ENCODE results near the gene IRX4.

IRX4 gene

DNA sequence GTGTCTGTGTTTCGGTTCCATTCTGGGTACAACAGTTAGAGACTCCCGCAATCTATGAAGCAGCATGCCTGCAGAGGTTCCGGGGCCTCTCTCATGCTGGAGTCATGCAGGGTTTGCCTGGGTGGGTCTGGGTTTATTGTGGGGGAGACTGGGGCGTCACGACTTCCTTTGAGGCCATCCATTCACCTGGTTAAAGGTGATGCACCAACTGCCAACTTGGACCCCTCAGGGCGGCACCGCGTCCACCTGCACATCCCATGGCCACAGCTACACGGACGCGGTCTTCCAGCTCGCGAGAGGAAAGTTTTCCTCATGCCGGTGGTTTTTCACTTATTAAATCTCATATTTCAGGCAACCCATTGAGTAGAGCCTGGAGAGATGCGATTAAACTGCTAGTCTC, 30.9 kb upstream of the IRX4 start:
- DNase-seq, result no peak

- DNase-seq, result no peak
These were observed 30.3 kb upstream of the IRX4 start for GRCh38 chr5:1912951-1913565.

DNA sequence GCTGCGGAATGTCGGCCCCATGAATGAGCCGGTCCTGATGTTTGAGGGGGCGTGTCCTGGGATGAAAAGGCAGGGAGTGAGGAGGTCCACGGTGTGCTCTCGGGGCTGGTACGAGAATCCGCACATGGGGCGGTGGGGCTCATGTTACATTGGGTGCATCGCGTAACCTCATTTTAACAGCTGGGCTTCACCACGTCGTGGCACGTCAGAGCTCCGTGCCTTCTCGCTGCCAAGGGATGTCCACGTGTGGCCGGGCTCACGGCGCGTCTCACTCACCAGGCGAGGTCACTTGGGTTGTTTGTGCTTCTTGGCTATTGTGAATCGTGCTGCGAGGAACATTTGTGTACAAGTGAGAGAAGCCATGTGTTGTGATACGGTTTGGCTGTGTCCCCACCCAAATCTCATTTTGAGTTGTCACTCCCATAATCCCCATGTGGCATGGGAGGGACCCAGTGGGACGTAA, 29.1 kb upstream of the IRX4 start:
- no peak for DNase-seq

DNA sequence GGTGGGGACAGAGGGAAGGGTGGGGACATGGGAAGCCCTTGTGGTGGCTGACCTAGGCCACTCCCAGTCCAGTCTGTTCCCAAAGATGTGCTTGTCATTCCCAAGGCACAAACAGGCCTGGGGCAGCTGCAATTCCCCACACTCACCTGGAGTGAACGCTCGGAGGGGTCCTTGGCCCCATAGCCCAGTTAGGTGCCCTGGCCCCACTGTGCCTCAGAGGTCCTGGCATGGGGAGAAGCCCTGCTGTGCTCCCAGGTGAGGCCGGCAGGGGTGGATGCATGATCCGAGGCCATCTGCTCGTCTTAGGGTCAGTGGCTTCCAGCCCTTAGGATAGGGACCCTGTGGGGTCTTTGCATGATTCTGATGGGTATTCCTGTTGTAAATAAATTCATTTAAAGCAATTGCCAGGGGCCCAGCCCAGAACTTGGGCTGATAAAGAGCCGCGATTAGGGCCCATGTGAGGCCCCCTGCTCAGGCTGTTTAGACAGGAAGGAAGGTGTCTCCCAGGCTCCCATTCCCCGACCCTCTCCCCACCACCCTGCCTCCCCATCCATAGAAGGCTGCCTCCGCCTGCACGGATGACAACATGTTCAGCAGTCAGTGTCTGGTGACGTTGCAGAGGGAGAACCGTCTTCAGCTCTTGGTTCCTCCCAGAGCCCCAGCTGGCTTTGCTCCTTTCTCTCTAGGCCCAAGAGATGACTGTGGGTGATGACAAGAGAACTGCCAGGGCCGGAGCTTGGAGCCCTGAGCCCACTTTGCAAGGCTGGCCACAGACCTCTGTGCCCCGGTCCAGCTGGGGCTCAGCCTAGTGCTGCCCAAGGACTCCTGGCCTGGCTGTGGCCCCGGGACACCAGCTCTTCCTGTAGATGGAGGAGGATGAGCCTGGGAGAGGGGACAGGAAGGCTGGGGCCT, 28.4 kb upstream of the IRX4 start:
- no peak for DNase-seq

GRCh38 chr5:1910081-1910760, 27.5 kb upstream of the IRX4 start:
- DNase-seq, result no peak

DNA sequence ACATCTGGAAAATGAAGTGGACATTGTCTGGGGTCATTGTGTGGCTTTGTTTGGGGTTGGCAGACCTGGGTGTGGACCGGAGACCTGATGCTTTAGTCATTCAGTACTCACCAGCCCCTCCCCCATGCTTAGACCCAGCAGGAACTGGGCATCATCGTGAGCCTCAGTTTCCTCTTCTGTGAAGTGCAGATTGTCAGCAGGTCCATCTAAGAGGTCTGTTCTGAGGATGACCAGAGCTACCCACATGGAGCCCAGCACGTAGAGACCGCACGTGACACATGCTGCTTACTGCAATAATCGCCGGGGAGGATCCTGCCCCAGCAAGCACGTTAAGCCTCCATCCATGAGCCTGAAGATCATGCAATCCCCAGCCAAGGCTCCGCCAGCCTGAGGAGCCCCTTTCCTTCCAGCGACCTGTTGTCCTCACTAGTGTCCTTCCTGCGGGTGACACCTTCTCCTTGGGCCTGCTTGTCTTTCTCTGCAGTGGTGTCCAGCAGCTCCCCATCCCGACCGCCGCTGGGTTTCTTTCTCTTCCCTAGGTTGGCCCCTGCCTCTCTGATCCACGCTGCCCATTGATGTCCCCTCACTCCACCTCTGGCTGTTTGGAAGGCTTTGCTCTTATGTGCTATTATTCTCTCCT, 26.7 kb upstream of the IRX4 start:
- no peak for DNase-seq

GRCh38 chr5:1908931-1909330, 26.2 kb upstream of the IRX4 start:
- no peak for DNase-seq

DNA sequence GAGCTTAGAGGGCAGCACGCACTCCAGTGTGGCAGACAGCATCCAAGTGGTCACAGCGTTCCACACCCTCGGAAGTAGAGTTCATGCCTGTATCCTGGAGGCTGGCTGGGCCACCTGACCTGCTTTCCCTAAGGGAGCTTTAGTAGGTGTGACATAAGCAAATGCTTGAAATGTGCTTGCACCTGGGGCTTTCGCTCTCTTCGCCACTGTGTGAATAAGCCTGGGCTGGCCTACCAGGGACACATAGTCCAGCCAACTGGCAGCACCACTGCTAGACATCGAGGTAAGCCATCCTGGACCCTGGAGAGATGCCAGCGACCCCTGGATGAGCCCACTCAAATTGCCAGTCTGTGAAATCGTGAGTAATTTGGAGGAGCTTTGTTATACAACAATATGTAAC, 24.9 kb upstream of the IRX4 start:
- DNase-seq, result no peak

GRCh38 chr5:1905108-1905507, 22.4 kb upstream of the IRX4 start:
- no peak for DNase-seq

DNA sequence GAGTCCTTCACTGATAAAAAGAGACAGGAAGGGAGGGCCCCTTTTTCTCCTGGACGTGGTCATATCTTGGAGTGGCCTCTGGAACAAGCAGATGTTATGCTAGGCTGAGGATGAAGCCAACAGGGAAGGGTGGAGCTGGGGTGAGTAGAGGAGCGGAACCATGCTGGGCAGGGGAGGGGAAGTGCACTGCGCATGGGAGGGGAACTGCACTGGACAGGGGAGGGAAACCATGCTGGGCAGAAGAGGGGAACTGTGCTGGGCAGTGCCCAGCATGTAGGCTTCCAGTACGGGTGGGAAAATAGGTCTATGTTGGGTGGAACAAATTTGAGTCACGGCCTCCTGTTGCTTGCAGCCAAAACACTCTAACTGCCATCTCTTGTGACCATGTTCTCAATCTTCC, 19.3 kb upstream of the IRX4 start:
- DNase-seq, result no peak

DNA sequence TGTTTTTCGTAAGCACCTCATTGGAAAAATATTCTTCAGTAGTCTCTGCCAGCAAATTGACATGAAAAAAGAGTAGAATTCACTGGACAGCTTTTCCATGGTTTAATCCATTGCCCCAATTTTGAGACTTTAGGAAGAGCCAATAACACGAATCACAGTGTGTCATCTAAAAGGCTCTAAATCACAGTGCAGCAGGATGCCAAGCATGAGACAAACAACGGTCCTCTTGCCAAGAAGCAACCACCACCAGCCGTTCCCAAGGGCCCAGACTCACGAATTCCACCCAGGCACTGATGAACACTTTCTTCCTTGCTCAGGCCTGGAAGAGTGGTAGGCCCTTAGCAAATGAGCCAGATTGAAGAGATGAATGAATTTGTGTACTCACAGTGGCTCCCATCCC, 18.3 kb upstream of the IRX4 start:
- no peak for DNase-seq

- no peak for DNase-seq
These were observed 16.5 kb upstream of the IRX4 start for GRCh38 chr5:1899201-1899600.

DNA sequence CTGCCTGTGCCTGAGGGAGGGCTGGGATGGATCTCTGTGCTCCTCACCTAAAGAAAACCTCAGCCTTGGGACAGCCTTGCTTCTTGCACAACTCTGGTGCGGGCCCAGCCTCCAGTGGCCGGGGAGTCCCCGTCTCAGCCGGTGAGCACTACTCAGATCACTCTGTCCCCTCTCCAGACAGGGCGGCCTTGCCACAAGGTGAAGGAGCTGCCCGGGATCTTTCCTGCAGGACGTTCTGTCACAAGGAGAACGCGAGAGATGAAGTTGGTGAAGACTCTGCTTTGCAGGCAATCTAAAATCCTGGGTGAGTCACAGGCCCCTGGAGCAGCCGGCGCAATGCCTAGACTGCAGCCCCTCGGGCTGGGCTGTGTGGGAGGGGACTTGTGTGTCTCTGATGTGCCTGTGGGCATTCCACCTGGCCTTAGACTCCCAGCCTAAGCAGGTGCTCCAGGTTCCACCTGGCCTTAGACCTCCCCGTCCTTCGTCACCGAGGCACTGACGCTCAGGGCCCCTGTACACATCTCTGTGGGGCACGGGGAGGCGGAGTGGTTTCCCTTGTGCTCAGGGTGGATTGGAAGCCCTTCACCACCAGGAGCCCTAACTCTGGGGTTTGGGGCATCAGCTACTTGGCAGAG, 15.2 kb upstream of the IRX4 start:
- DNase-seq, result no peak

GRCh38 chr5:1897386-1897785, 14.7 kb upstream of the IRX4 start:
- DNase-seq, result no peak

- DNase-seq, result no peak
These were observed 14.1 kb upstream of the IRX4 start for GRCh38 chr5:1896602-1897376.

- DNase-seq, result no peak
These were observed 13.2 kb upstream of the IRX4 start for GRCh38 chr5:1895739-1896420.

- DNase-seq, result no peak
These were observed 11.5 kb upstream of the IRX4 start for GRCh38 chr5:1894243-1894642.

GRCh38 chr5:1893754-1894153, 11.0 kb upstream of the IRX4 start:
- DNase-seq, result no peak

GRCh38 chr5:1892685-1893445, 10.1 kb upstream of the IRX4 start:
- no peak for DNase-seq

DNA sequence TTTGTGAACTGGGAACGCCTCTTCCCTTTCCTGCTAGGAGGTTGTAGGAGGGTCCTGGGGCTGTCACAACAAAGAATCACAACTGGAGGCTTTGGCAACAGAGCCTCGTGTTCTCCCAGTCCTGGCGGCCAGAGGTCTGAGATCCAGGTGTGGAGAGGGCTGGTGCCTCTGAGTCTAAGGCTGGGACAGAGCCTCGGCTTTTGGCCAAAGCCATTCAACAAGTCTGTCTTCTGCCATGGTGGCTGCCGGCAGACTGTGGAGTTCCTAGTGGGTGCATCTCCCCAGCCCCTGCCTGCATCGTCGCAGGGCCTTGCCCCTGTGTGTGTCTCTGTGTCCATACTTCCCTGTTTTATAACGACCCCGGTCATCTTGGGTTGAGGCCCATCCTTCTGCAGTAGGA, 9.5 kb upstream of the IRX4 start:
- DNase-seq, result no peak

DNA sequence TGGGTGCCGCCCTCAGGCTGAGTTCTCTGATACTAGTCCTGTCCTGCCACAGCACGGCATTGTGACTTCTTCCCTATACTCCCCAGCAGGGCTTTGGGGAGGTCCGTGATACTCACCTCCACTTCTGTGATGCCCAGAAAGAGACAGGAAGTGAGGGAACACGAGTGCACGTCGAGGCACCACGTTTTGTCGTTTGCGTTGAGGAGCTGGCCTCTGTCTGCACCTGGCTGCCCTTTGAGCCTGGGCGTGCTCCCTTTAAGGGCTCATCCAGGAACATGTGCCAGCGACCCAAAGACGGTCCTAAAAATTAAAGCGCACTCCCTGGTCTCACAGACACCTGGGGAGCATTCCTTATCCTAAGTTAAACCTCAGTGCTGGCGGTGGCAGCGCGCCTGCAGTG, 8.7 kb upstream of the IRX4 start:
- DNase-seq, result no peak
